ENCODE data around the gene ZNF80.

Gene ZNF80

DNA sequence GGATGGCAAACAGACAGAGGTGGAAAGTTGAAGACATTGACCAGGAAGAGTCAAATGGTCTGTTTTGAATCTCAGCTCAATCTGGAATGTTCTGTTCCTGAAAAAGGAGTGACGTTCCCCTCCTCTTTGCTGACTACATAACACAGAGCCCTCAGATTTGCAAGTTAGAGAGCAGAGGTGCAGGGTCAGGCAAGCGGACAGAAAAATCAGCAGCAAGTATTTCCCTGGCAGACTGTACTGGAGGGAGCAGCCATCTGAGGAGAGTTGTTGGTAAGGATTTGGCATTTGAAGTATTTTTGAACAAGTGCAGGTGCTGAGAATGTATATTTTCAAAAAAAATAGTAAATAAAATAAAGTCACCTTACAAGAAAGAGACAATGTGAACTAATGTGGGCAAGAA lies 17.6 kb downstream of the ZNF80 start:
- in situ Hi-C loops (cut with MboI; ENCODE audit: low sequenced_read_pairs), result no loop called here

DNA sequence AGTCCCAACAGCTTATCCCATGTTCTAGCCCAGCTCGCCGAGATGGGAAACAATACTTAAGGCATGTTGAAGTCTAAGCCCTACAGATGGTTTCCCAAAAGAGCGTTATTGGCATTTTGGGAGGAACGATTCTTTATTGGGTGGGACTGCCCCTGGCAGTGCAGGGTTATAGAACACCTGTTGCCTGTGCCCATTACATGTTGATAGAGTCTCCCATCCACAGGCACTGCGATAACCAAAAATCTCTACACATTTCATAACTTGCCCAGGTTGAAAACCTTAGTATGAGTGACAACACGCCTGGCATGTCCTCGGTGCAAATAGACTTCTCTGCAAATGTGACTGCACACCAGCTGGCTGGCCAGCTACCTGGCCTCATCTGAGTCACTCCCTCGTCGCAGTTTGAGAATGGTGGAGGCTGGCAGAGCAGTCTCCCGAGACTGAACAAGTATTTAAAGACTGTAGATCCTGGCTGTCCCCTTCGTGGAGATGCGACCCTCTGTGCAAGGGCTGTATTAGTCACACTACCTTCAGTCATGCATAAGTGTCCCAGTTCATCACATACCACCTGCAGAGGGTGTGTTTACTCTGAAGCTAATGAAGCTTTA lies 18.7 kb downstream of the ZNF80 start:
- in situ Hi-C loops (cut with MboI; ENCODE audit: low sequenced_read_pairs), result no loop called here

DNA sequence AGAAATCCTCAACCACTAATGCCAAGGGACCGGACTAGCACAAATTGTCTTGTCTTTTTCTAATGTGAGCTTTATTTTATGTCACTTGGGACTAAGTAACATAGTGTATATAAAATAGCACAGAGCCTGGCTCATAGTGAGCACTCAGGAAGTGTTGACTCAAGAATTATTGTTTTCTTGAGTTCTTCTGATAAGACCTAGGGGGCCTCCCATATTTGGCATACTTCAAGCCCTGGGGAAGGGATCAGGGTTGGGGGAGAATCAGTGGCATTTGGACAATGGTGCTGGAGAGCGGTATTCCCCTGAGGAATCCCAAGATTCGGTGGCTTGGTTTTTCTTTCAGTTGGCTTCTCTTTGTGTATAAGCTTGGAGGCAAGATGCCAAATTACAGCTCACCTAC lies 19.4 kb downstream of the ZNF80 start:
- in situ Hi-C loops (cut with MboI; ENCODE audit: low sequenced_read_pairs), result no loop called here

DNA sequence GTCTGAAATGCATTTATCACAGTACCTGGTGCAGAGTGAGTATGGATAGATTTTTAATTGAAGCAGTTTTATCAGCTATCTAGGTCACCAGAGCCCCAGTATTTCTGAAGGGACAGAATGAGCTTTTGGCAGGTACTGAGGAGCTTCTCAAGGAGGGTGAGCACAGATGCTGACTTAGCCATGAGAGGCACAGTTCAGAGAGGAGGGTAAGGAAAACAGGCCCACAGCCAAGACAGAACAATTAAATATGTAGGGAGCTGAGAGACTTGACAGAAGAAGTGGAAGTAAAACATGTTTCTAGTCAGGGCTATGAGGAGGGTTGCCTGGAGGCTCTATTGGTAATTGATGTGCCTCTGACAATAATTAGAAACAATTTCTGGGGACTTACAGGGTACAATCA lies 20.1 kb downstream of the ZNF80 start:
- in situ Hi-C loops (cut with MboI; ENCODE audit: low sequenced_read_pairs), result no loop called here

DNA sequence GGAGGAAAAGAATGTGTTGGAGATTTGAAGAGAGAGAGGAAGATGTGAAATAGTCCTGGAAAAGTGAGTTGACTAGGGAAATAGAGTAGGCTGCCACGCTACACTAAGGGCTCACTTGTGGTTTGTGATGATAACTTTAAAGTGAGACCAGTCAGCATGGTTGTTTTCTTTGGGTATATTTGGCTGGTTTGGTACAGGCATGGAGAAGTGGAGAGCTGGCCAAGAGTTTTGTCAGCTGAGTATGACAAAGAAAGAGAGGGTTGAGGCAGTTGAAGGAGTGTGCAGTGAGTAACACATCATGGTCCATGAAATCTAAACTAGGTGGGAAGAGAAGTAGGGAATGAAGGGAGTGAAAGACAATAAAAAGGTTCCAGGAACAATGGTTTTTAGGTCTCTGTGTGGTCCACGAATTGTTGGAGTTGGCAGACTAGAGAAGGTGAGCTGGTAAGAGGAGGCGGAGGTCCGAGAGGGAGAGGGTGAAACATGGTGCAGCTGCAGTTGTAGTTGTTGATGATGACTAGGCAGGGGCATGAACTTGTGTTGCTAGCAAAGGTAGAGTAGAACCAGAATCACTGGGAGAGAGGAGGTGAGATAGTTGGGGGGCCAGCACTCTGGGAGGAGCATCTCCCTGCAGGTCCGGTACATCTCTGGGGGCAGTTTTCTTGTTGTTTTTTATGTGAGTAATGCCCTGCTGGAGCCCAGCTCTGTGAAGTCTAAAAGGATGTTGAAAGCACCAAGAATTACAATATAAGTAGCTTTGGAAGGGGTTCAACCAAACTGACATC lies 21.0 kb downstream of the ZNF80 start:
- in situ Hi-C loops (cut with MboI; ENCODE audit: low sequenced_read_pairs), result no loop called here

DNA sequence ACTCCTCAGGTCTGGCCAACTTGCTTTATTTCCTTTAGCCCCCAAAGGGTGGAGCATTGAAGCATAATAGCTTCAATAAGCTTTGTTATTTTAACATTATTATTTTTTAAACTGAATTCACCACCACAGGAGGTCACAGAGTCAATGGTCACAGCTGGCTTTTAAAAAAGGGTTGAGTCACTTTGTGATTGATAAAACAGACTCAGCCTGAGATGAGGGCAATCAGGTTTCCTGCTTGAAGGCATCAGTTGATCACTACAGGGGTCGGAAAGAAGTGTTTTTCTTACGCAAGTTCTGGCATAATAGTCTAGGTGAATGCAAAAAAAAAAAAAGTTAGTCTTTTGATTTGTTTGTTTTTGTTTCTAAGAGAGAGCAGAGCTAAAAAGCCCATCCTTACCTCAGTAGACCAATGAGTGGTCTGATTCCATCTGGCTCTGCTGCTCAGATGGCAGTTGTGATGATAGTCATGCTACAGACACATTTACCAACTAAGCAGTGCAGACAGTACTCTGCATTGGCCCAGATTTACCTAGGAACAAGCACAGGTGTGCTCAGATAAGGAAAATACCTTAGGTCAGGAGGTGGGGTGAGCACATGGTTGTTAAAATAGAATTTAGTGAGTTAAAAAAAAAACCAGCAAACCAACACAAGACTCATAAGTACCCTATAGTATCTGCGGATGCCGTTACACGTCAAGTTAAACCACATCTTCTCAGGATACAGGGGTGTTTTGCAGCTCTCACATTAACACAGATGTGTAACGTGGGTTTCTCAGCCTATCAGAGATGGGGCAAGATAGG lies 22.6 kb downstream of the ZNF80 start:
- in situ Hi-C loops (cut with MboI; ENCODE audit: low sequenced_read_pairs), result no loop called here

DNA sequence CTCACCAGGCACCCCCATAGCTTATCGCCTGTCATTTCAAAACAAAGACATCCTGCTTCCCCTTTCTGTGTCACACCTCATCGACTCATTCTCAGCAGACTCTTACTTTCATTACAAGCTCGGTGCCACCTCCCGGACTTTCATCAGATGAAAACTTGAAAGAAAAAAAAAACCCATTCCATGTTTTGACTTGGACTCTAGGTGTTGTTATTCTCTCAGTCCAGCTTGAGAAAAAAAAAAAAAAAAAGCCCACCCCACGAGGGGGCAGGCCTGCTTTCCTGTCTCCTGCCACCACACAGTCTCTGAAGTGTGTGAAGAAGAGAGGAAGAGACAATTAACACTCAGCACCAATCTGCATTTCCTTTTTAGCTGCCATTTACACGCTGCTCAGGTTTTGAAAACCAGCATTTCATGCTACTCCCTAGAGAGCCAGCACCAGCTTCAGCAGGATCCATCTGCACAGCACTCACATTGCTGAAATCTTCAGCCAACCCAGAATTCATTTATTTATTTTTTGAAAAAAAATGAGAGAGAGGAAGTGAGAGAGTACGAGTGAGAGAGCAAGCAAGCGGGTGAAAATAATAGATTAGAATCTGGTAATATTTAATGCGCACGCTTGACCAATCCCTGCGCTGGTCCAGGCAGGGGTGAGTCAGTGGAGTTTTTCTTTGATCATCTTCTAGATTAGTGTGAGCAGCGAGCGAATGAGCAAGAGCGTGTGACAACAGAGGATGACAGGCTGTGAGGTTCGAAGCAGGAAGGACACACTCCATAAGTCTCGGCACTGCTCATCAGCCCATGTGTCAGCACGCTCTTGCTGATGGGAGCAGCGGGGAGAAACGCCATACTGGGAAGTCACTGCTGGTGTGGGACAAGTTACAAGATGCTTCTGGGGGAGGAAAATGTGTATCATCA lies 23.5 kb downstream of the ZNF80 start:
- in situ Hi-C loops (cut with MboI; ENCODE audit: low sequenced_read_pairs), result no loop called here

DNA sequence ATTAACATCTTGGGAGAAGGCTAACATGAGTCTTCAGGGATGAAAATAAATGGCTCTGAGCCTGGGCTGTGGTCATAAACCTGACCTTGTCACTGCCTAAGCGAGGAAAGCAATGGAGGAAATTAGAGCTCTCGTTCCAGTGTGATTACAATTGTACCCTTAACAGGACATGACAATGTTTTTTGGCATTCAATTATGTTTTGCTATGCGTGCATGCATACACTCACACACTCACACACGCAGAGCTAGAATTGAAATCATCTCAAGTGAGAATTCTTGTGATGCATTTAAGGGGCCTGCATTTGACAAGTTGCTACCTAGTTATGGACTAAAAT lies 24.1 kb downstream of the ZNF80 start:
- in situ Hi-C loops (cut with MboI; ENCODE audit: low sequenced_read_pairs), result no loop called here

DNA sequence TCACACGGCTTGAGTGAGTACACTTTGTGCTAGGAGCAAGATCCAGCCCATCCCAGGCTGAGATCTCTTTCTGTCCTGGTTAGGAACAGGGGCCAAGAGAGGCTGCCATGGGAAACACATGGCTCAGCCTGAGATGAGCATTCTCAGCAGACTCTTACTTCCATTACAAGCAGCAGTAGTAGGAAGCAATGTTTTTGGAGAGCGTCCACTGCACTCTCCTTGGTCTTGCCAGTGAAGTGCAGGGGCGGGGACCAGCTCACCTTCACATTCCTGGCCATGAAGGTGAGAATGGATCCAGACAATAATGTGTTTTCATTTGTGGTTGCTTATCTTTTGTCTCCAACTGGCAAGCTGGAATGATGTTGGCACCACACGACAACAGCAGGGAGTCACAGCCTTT lies 24.7 kb downstream of the ZNF80 start:
- in situ Hi-C loops (cut with MboI; ENCODE audit: low sequenced_read_pairs), result no loop called here

DNA sequence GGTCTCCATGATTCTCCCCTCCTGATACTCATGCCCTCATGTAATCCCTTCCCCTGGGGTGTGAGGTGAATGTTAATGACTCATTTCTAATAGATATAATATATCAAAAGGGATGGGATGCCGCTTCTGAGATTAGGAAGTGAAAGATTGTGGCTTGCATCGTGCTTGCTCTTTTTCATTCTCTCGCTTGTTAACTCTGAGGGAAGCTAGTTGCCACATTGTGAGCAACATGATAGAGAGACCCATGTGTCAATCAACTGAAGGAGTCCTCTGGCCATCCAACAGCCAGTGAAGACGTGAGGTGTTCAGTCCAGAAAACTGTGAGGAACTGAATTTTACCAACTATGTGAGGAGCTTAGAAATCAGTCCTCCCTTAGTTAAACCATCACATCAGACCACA lies 29.6 kb downstream of the ZNF80 start:
- in situ Hi-C loops (cut with MboI; ENCODE audit: low sequenced_read_pairs), result no loop called here

DNA sequence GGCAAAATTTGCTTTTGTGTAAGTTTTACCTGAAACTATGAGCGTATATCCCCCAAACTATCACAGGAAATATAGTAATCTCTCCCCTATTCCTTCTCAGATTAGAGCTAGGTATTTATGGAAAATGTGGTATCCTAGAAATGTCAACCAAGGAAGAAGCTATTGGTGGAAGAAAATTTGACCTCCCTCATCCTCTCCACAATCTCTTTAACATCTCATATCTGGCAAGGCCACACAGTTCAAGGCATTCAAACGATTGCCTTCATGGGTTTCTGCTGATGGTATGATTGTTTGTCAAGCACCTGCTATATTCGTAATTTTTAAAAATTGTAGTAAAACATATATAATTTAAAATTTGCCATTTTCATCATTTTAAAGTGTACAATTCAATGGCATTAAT lies 31.0 kb downstream of the ZNF80 start:
- in situ Hi-C loops (cut with MboI; ENCODE audit: low sequenced_read_pairs), result no loop called here

DNA sequence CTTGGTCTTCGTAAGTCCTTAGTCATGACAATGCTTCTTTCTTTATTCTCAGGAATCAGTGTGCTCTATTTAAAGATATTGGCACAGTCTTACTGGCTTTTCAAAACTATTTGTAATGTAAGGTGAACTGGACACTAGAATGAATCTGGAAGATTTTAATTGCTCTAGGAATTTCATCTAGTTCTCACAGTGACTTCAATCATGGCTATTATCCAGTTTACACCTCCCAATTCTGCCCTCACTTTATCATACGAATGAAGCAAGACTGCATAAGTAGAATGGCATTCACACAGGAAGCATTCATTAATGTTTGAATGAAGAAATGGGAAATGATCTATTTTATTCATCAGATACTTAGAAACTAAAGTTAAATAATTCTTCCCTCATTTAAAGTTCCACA lies 31.8 kb downstream of the ZNF80 start:
- in situ Hi-C loops (cut with MboI; ENCODE audit: low sequenced_read_pairs), result no loop called here

DNA sequence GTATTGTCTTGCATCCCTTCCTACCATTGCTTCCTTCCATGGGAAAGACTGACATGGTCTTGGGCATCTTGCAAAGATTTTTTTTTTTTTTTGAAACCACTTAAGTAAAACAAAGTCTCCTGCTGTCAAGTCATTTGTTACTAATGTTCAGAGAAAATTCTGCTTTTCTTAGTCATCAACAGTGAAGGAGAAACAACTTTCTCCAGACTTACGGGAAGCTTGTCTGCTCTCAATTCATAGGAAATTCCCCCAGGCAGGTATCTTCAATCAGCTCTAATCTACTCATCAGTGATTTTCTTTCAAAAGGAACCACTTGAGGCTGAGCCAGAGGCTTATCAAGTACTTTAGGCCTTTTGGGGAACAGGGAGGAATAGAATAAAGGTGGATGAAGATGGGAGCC lies 42.6 kb downstream of the ZNF80 start:
- in situ Hi-C loops (cut with MboI; ENCODE audit: low sequenced_read_pairs), result no loop called here

DNA sequence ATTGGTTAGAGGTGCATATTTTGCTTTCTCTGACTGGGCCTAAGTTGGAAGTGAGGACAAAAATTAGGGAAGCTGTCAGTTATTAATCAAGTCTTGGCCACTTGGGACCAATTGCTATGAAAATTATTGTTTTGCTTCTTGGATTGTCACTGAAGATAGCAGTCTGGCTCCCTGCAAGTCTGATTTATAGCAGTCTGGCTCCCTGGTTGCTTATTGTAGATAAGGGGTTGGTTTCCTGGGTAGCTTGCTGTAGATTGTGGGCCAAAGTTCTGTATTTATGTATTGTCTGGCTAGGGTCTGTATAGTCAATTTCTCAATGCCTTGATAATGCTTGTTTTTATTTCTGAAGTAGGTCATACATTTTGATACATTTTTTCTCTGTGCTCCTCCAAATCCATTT lies 45.2 kb downstream of the ZNF80 start:
- in situ Hi-C loops (cut with MboI; ENCODE audit: low sequenced_read_pairs), result no loop called here

DNA sequence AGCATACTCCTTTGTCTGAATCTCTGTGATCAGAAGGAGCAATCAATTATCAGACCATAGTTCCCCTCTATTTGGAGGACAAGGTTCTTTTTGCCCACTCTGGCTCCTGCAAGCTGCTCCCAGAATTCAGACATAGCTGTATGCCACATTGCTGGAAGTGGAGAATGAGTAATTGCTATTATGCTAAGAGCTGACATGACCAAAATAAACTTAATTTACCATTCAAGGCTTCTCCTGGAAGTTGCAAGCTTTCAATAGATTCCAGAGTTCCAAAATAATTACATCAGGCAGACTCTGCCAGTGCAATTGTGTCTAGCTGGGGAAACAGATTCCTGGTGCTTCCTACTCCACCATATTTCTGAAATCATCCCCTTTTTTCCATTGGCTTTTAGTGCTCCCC lies 50.9 kb downstream of the ZNF80 start:
- in situ Hi-C loops (cut with MboI; ENCODE audit: low sequenced_read_pairs), result no loop called here

Measured in HL-60/S4 treated with phorbol 12-myristate 13-acetate at 8.2 ng/mL for 4 days and 3 days (cell line).